Kidney (tissue), 14 donors: ENCODE data around the gene LIX1. TPM values are rescaled to one million over a fixed set of nuclear protein-coding genes. Genes with fewer than 3 reads are reported as not detected.

Experiments
- DNase-seq, 5 donors: peaks; one replicate each; pipeline ENCODE4 v3.0.0-alpha.2; 2013 to 2020
- FAIRE-seq: peaks from 2 replicates; lab custom pipeline; 2012; peaks lifted over from hg19 to GRCh38; lab: Jason Lieb, UNC
- H3K27ac ChIP-seq, 2 donors: one replicate each; pipeline ENCODE4 v1.7.0; 2013; ENCODE audit warnings: low read depth in 2 of 2, low read length in 2 of 2, inconsistent platforms in 1 of 2
- H3K27me3 ChIP-seq: one replicate; pipeline ENCODE4 v1.7.1; 2013; ENCODE audit warnings: low read length, inconsistent platforms; ENCODE audit not compliant: control insufficient read depth, insufficient read depth
- H3K36me3 ChIP-seq, 3 donors: one replicate each; pipeline versions ENCODE4 v1.7.0 to v1.7.1; 2013; ENCODE audit warnings: low read length in 3 of 3, control low read depth in 1 of 3, inconsistent platforms in 1 of 3; ENCODE audit not compliant: insufficient read depth in 3 of 3, control insufficient read depth in 2 of 3
- H3K4me1 ChIP-seq, 3 donors: one replicate each; pipeline versions ENCODE4 v1.7.0 to v1.7.1; 2013; ENCODE audit warnings: low read length in 3 of 3, inconsistent platforms in 1 of 3, low read depth in 1 of 3; ENCODE audit not compliant: control insufficient read depth in 2 of 3, insufficient read depth in 2 of 3
- H3K4me3 ChIP-seq, 3 donors: one replicate each; pipeline versions ENCODE4 v1.7.0 to v1.8.1; 2013; ENCODE audit warnings: low read length in 3 of 3, control low read depth in 1 of 3, inconsistent platforms in 1 of 3
- H3K9ac ChIP-seq, 3 donors: one replicate each; pipeline versions ENCODE4 v1.7.0 to v1.7.1; 2013; ENCODE audit warnings: low read length in 3 of 3, control low read depth in 1 of 3, inconsistent platforms in 1 of 3
- H3K9me3 ChIP-seq, 3 donors: one replicate each; pipeline versions ENCODE4 v1.7.0 to v1.7.1; 2013; ENCODE audit warnings: low read length in 3 of 3, control low read depth in 1 of 3, inconsistent platforms in 1 of 3; ENCODE audit not compliant: control insufficient read depth in 2 of 3, insufficient read depth in 1 of 3
- intact Hi-C: fragments of 100-400 bp; cut with DNase I; formaldehyde crosslinking; loops from one replicate; pipeline ENCODE4 v1.11.1; 2022
- polyA plus RNA-seq: library from polyadenylated mRNA; stranded (reverse); fragments of 350-450 nt; fragmentation: Illumina TruSeq; extraction: RNeasy Lipid Tissue Mini Kit (QIAGEN cat#74804); gene quantifications from one replicate; pipeline ENCODE4 v1.2.3, GENCODE V29; 2014; ENCODE audit warnings: low read depth, low replicate concordance; ENCODE audit not compliant: insufficient read depth
- total RNA-seq: library from RNA; stranded (reverse); fragmentation: NEBNext Ultra II Directional; extraction: Animal tissue kit (Norgen Biotek cat#: 25700); gene quantifications from one replicate; pipeline ENCODE4 v1.2.1, GENCODE V29; 2021
- TF ChIP-seq, protein P1 (sequence below): IDR thresholded peaks from 3 replicates; pipeline ENCODE4 v1.5.1; 2012; ENCODE audit warnings: mild to moderate bottlenecking, moderate library complexity, borderline replicate concordance; ENCODE audit not compliant: insufficient read depth; ENCODE audit errors: extremely low read depth
- donor health status: control.
- donor health status: control.
- donor health status: control.
- donor health status: control.
- donor health status: control.
- donor health status: DM: yes; HTN: yes; CAD: no.
- donor health status: Normal renal cell carcinoma (clear cell type).

LIX1 gene
- total and polyA plus RNA-seq, 2 donors from 2014 or later = 0.65 to 33.4 TPM

DNA sequence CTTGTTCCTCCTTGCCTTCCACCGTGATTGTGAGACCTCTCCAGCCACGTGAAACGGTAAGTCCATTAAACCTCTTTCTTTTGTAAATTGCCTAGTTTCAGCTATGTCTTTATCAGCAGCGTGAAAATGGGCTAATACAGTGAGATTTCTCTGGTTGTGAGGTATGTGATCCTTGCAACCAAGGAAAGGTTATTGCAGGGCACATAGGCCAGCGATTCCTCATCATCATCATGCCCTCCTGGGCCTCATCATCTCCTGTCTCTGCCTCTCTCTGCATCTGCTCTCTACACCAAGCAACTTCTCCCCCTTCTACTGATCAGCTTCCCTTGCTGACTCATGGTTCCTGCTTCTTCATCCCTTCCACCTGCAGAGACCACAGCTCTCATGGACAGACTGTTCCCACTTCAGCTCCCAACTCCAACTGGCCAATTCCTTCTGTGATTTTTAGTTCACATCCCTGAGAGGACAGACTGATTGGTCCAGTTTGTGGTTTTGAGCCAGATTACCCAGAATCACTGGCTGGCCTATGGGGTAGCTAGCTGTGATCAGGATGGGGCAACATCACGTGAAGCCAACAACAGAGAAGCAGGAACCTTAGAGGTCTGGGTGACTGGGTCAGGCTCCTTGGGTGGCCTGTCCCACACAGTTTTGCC is 53.1 kb downstream of the LIX1 start:
- H3K4me3 ChIP-seq = no peak overlapping the region
- H3K9ac ChIP-seq = no peak overlapping the region
- H3K4me1 ChIP-seq = no peaks in the 10 kb centered on the region
- FAIRE-seq (no peak), DNase-seq (no peak)
- H3K27me3 ChIP-seq = no peaks in the 10 kb centered on the region
- TF ChIP-seq, protein P1, sequence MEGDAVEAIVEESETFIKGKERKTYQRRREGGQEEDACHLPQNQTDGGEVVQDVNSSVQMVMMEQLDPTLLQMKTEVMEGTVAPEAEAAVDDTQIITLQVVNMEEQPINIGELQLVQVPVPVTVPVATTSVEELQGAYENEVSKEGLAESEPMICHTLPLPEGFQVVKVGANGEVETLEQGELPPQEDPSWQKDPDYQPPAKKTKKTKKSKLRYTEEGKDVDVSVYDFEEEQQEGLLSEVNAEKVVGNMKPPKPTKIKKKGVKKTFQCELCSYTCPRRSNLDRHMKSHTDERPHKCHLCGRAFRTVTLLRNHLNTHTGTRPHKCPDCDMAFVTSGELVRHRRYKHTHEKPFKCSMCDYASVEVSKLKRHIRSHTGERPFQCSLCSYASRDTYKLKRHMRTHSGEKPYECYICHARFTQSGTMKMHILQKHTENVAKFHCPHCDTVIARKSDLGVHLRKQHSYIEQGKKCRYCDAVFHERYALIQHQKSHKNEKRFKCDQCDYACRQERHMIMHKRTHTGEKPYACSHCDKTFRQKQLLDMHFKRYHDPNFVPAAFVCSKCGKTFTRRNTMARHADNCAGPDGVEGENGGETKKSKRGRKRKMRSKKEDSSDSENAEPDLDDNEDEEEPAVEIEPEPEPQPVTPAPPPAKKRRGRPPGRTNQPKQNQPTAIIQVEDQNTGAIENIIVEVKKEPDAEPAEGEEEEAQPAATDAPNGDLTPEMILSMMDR = no peak
- no peaks in the 10 kb centered on the region for H3K36me3 ChIP-seq
- H3K27ac ChIP-seq = no peak overlapping the region
- intact Hi-C loops = no loop called here
- no peaks in the 10 kb centered on the region for H3K9me3 ChIP-seq

DNA sequence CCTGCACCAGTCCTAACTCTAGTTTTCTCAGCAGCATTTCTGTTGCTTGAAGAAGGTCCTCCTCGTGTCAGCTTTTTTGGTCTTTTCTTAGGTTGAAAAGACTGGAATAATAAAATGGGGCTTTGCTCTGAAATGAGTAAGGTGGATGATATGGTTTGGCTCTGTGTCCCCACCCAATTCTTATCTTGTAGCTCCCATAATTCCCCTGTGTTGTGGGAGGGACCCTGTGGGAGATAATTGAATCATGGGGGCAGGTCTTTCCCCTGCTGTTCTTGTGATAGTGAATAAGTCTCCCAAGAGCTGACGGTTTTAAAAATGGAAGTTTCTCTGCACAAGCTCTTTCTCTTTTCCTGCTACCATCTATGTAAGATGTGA is 53.6 kb downstream of the LIX1 start:
- TF ChIP-seq, protein P1 = no peak
- FAIRE-seq (no peak), DNase-seq (no peak)
- Histone ChIP-seq H3K4me1 (no peaks in the 10 kb centered on the region), H3K36me3 (no peaks in the 10 kb centered on the region), H3K27ac (no peak overlapping the region), H3K9ac (no peak overlapping the region), H3K27me3 (no peaks in the 10 kb centered on the region), H3K4me3 (no peak overlapping the region), H3K9me3 (no peaks in the 10 kb centered on the region)
- intact Hi-C loops = no loop called here

DNA sequence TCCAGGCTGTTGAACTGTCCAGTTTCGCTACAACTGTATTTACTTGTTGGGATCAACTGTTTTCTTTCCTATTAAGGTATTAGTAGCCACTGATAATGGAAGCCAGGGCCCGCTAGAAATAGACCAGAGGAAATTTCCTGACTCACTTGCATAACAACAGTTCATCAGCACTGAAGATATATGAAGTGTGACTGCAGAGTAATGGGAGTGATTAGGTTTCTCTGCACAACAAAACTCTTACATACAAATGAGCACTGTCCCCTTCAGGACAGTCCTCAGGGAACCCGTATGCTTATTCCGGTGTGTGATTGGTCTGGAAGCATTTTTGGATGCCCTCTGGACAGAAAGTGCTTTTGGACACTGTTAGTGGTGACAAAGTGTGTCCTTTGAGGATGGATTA is 55.3 kb downstream of the LIX1 start:
- H3K4me3 ChIP-seq = no peak overlapping the region
- no peak for FAIRE-seq
- H3K9me3 ChIP-seq = no peaks in the 10 kb centered on the region
- peak in 2 of 5 donors; percentile 47 to 65 for DNase-seq
- no peaks in the 10 kb centered on the region for H3K36me3 ChIP-seq
- intact Hi-C loops = no loop called here
- no peak overlapping the region for H3K27ac ChIP-seq
- H3K4me1 ChIP-seq = no peaks in the 10 kb centered on the region
- H3K27me3 ChIP-seq = no peaks in the 10 kb centered on the region
- TF ChIP-seq, protein P1 = no peak
- H3K9ac ChIP-seq = no peak overlapping the region
